A549 (cell line): ENCODE results near the gene CDC14B. TPM values are rescaled to one million over a fixed set of nuclear protein-coding genes. Genes with fewer than 3 reads are reported as not detected.

Source experiments
- ATAC-seq, 2 experiments: fragments of 200-7000 bp in 1 of 2; fragments of >200 bp in 1 of 2; cut with Nextera tagmentation in 1 of 2; cut with Tn5 transposase in 1 of 2; 3 replicates each; pipeline versions ENCODE4 v1.8.0 to v1.9.1; 2018 to 2020; ENCODE audit warnings: mild to moderate bottlenecking in 1 of 2, moderate library complexity in 1 of 2
- CTCF ChIA-PET: fragments of 300-600 bp; sonication (Branson Sonifier 250); formaldehyde crosslinking; extraction: SDS; loops from one replicate; lab custom pipeline; 2021; ENCODE audit warnings: antibody characterized with exemption, inconsistent platforms; lab: Yijun Ruan, JAX
- POLR2A ChIA-PET: fragments of 350-600 bp; formaldehyde crosslinking; extraction: SDS; loops from one replicate; lab custom pipeline; 2021; ENCODE audit warnings: antibody characterized with exemption, inconsistent platforms; lab: Yijun Ruan, JAX
- DNase-seq, 2 experiments: peaks; one replicate each; pipeline versions ENCODE4 v3.0.0 to v3.0.0-alpha.2; 2011 to 2016; ENCODE audit warnings: low read depth in 1 of 2, low spot score in 1 of 2
- FAIRE-seq: peaks from 2 replicates; lab custom pipeline; 2011; peaks lifted over from hg19 to GRCh38; lab: Jason Lieb, UNC
- H3K27ac ChIP-seq, 2 experiments: fragments of >200 bp; sonication (Bioruptor Twin); formaldehyde crosslinking; 3 replicates each; pipeline ENCODE4 v1.5.1; 2016 to 2017
- H3K4me1 ChIP-seq: fragments of >200 bp; sonication (Bioruptor Twin); formaldehyde crosslinking; 3 replicates; pipeline ENCODE4 v1.6.1; 2016
- H3K4me2 ChIP-seq: fragments of >200 bp; sonication (Bioruptor Twin); formaldehyde crosslinking; 3 replicates; pipeline ENCODE4 v1.6.1; 2016
- H3K4me3 ChIP-seq: fragments of >200 bp; sonication (Bioruptor Twin); formaldehyde crosslinking; 3 replicates; pipeline ENCODE4 v1.5.1; 2016
- H3K9me3 ChIP-seq: fragments of >200 bp; sonication (Bioruptor Twin); formaldehyde crosslinking; 3 replicates; pipeline ENCODE4 v1.6.1; 2016
- BHLHE40 ChIP-seq: IDR thresholded peaks from 2 replicates; pipeline ENCODE4 v1.6.1; 2012; ENCODE audit warnings: low read depth, low read length, inconsistent platforms
- CBX2 ChIP-seq: fragments of 200-600 bp; sonication (generic); IDR thresholded peaks from 2 replicates; pipeline ENCODE4 v1.6.1; 2016; ENCODE audit warnings: low read depth, mild to moderate bottlenecking, borderline replicate concordance
- CHD4 ChIP-seq: fragments of 200-600 bp; sonication (generic); IDR thresholded peaks from 2 replicates; pipeline ENCODE4 v1.6.1; 2016; ENCODE audit warnings: antibody characterized with exemption, mild to moderate bottlenecking, borderline replicate concordance
- EHMT2 ChIP-seq: fragments of 200-600 bp; sonication (generic); IDR thresholded peaks from 2 replicates; pipeline ENCODE4 v1.6.1; 2016; ENCODE audit warnings: antibody characterized with exemption, low read depth, mild to moderate bottlenecking, moderate library complexity
- EP300 ChIP-seq, 2 experiments: fragments of >200 bp; sonication (Bioruptor Twin); formaldehyde crosslinking; IDR thresholded peaks; 2 replicates in 1 of 2; 3 replicates in 1 of 2; pipeline ENCODE4 v1.6.1; 2016 to 2017
- FOSB ChIP-seq: fragments of 250-450 bp; sonication (Bioruptor Pico); IDR thresholded peaks from 2 replicates; pipeline ENCODE4 v1.5.0; 2020; ENCODE audit warnings: mild to moderate bottlenecking, moderate library complexity
- FOXS1 ChIP-seq: fragments of 250-450 bp; sonication (Bioruptor Pico); IDR thresholded peaks from 2 replicates; pipeline ENCODE4 v1.5.0; 2020; ENCODE audit warnings: mild to moderate bottlenecking, moderate library complexity
- HEYL ChIP-seq: fragments of 250-450 bp; sonication (Bioruptor Pico); IDR thresholded peaks from 2 replicates; pipeline ENCODE4 v1.8.0; 2021; ENCODE audit warnings: mild to moderate bottlenecking, moderate library complexity
- HOXA7 ChIP-seq: fragments of 250-450 bp; sonication (Bioruptor Pico); IDR thresholded peaks from 2 replicates; pipeline ENCODE4 v1.5.0; 2020; ENCODE audit warnings: mild to moderate bottlenecking, moderate library complexity
- HOXB13 ChIP-seq: fragments of 250-450 bp; sonication (Bioruptor Pico); IDR thresholded peaks from 2 replicates; pipeline ENCODE4 v1.5.0; 2020; ENCODE audit warnings: low read depth, mild to moderate bottlenecking, moderate library complexity
- JUNB ChIP-seq: fragments of >200 bp; sonication (Bioruptor Twin); formaldehyde crosslinking; IDR thresholded peaks from 2 replicates; pipeline ENCODE4 v1.6.1; 2016
- KDM1A ChIP-seq: fragments of 200-600 bp; sonication (generic); IDR thresholded peaks from 2 replicates; pipeline ENCODE4 v1.6.1; 2016; ENCODE audit warnings: low read depth, mild to moderate bottlenecking
- KDM5A ChIP-seq: fragments of 200-600 bp; sonication (generic); IDR thresholded peaks from 2 replicates; pipeline ENCODE4 v1.6.1; 2016; ENCODE audit warnings: antibody characterized with exemption, mild to moderate bottlenecking
- RCOR1 ChIP-seq: fragments of 150-350 bp; IDR thresholded peaks from 2 replicates; pipeline ENCODE4 v1.6.1; 2014; ENCODE audit warnings: antibody characterized with exemption, low read length, low read depth
- RFX5 ChIP-seq: fragments of 450-650 bp; IDR thresholded peaks from 2 replicates; pipeline ENCODE4 v1.7.1; 2014; ENCODE audit warnings: antibody characterized with exemption, mild to moderate bottlenecking, moderate library complexity
- SREBF2 ChIP-seq: fragments of 450-650 bp; IDR thresholded peaks from 2 replicates; pipeline ENCODE4 v1.6.1; 2014; ENCODE audit warnings: mild to moderate bottlenecking, moderate library complexity
- TFCP2L1 ChIP-seq: fragments of 250-450 bp; sonication (Bioruptor Pico); IDR thresholded peaks from 2 replicates; pipeline ENCODE4 v1.5.0; 2021; ENCODE audit warnings: mild to moderate bottlenecking
- USF2 ChIP-seq: fragments of 450-650 bp; IDR thresholded peaks from 2 replicates; pipeline ENCODE4 v1.6.1; 2014; ENCODE audit warnings: antibody characterized with exemption
- ZC3H11A ChIP-seq: fragments of 450-650 bp; IDR thresholded peaks from 2 replicates; pipeline ENCODE4 v1.6.1; 2014; ENCODE audit warnings: antibody characterized with exemption, mild to moderate bottlenecking
- ZFP36 ChIP-seq: fragments of 450-650 bp; IDR thresholded peaks from 2 replicates; pipeline ENCODE4 v1.6.1; 2014; ENCODE audit warnings: borderline replicate concordance; ENCODE audit not compliant: partially characterized antibody
- ZSCAN20 ChIP-seq: fragments of 250-450 bp; sonication (Bioruptor Pico); IDR thresholded peaks from 2 replicates; pipeline ENCODE4 v1.8.0; 2022; ENCODE audit warnings: mild to moderate bottlenecking, moderate library complexity
- WGBS: methylation state at CpG from one replicate; pipeline ENCODE4 v1.1.6; 2017; ENCODE audit errors: missing lambda C conversion rate; 5-methylcytosine and 5-hydroxymethylcytosine counted together
- polyA plus RNA-seq, 4 experiments: library from polyadenylated mRNA; depleted of rRNA in 3 of 4; stranded (reverse); fragments of >200 nt; fragmentation: RNase III in 1 of 4; extraction: RNeasy Plus Mini Kit Qiagen cat#74134 plus additional on column Dnase treatment in 1 of 4; gene quantifications; 2 replicates in 3 of 4; 3 replicates in 1 of 4; pipeline ENCODE4 v1.2.3, GENCODE V29; 2011 to 2017
- TF ChIP-seq, protein P1 (sequence below): fragments of 250-450 bp; sonication (Bioruptor Pico); IDR thresholded peaks from 2 replicates; pipeline ENCODE4 v1.5.0; 2020; ENCODE audit warnings: low read depth, mild to moderate bottlenecking, moderate library complexity
- TF ChIP-seq, protein P2 (sequence below): fragments of 150-350 bp; IDR thresholded peaks from 2 replicates; pipeline ENCODE4 v1.6.1; 2014; ENCODE audit warnings: low read depth, mild to moderate bottlenecking, low read length

CDC14B gene
- polyA plus RNA-seq, 2 of the 4 experiments (the other 2 are of a cell fraction) = 9.9 to 17.3 TPM

- no peaks in the 10 kb centered on the region for H3K9me3 ChIP-seq
- TF ChIP-seq JUNB (no peak), HOXA7 (CRISPR knock-in tag) (no peak), USF2 (no peak), CHD4 (no peak), RFX5 (no peak)
- POLR2A ChIA-PET = no interaction called here
- CTCF ChIA-PET = interaction anchor here (0.6 to 1.7 kb wide), 6 partner anchors 9 to 1781 kb away, joined by 3 to 8 read pairs (median 4); no protein-coding TSS in a partner anchor
- H3K4me3 ChIP-seq = no peak overlapping the region
- H3K27ac ChIP-seq = no peak overlapping the region
- ATAC-seq = no peak
- 93% methylated on average over 6 of the region's 6 CpGs for WGBS
- H3K4me2 ChIP-seq = no peak overlapping the region
- H3K4me1 ChIP-seq = peaks cover 10% of the 10 kb centered on the region
- no peak for DNase-seq
- no peak for FAIRE-seq
Observed at GRCh38 chr9:96462541-96462940, 157.1 kb downstream of the CDC14B start.

DNA sequence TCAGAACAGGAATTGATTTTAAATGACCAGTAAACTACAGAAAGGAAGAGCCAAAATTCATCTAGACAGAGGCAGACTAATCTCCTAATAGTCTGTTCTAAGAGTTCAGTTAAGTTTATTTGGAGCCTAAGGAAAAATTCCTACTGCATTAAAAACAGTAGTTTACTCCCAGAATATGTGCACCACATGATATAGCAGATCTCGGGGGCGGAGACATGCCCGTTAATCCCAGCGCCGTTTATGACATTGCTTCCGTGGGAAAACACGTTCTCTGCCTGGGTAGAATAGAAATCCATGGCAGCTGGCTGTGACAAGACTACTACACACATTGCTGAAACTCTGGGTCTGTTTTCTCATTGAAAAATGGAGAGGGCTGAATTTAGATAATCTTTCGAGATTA lies 158.3 kb downstream of the CDC14B start:
- DNase-seq = no peak
- WGBS = 95% methylated on average over 8 of the region's 8 CpGs
- no peak overlapping the region for H3K4me3 ChIP-seq
- H3K9me3 ChIP-seq = no peaks in the 10 kb centered on the region
- H3K4me2 ChIP-seq = no peak overlapping the region
- ChIA-PET POLR2A (no interaction called here), CTCF (interaction anchor here (1.7 kb wide), 1 partner anchor 10 kb away, joined by 8 read pairs; no protein-coding TSS in a partner anchor)
- peaks cover 10% of the 10 kb centered on the region for H3K4me1 ChIP-seq
- no peak for FAIRE-seq
- no peak for ATAC-seq
- H3K27ac ChIP-seq = no peak overlapping the region
- TF ChIP-seq CBX2 = no peak
- TF ChIP-seq FOSB (CRISPR knock-in tag) = no peak
- TF ChIP-seq KDM1A = no peak
- no peak for TF ChIP-seq BHLHE40
- TF ChIP-seq HOXB13 (CRISPR knock-in tag) = no peak
- TF ChIP-seq JUNB = no peak
- TF ChIP-seq, protein P1, sequence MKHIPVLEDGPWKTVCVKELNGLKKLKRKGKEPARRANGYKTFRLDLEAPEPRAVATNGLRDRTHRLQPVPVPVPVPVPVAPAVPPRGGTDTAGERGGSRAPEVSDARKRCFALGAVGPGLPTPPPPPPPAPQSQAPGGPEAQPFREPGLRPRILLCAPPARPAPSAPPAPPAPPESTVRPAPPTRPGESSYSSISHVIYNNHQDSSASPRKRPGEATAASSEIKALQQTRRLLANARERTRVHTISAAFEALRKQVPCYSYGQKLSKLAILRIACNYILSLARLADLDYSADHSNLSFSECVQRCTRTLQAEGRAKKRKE (CRISPR knock-in tag) = no peak
- no peak for TF ChIP-seq HEYL (CRISPR knock-in tag)
- TF ChIP-seq HOXA7 (CRISPR knock-in tag) = no peak
- TF ChIP-seq ZC3H11A = no peak
- no peak for TF ChIP-seq ZFP36
- TF ChIP-seq, protein P2, sequence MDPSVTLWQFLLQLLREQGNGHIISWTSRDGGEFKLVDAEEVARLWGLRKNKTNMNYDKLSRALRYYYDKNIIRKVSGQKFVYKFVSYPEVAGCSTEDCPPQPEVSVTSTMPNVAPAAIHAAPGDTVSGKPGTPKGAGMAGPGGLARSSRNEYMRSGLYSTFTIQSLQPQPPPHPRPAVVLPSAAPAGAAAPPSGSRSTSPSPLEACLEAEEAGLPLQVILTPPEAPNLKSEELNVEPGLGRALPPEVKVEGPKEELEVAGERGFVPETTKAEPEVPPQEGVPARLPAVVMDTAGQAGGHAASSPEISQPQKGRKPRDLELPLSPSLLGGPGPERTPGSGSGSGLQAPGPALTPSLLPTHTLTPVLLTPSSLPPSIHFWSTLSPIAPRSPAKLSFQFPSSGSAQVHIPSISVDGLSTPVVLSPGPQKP = no peak
- TF ChIP-seq KDM5A = no peak
- TF ChIP-seq TFCP2L1 (CRISPR knock-in tag) = no peak
- TF ChIP-seq ZSCAN20 (CRISPR knock-in tag) = no peak
- TF ChIP-seq EP300 (IDR thresholded peaks at IDR 0.05) = no peak
- TF ChIP-seq EHMT2 = no peak
- TF ChIP-seq FOXS1 = no peak
- TF ChIP-seq SREBF2 = no peak

- Histone ChIP-seq H3K27ac (no peak overlapping the region), H3K4me2 (no peak overlapping the region), H3K4me3 (no peak overlapping the region), H3K4me1 (peaks cover 10% of the 10 kb centered on the region), H3K9me3 (no peaks in the 10 kb centered on the region)
- CTCF ChIA-PET = interaction anchor here (1.7 kb wide), 1 partner anchor 11 kb away, joined by 8 read pairs; no protein-coding TSS in a partner anchor
- POLR2A ChIA-PET = no interaction called here
- TF ChIP-seq RCOR1 (no peak), RFX5 (no peak), USF2 (no peak)
- TF ChIP-seq, protein P1 (CRISPR knock-in tag) = no peak
- no peak for ATAC-seq
- DNase-seq = no peak
- FAIRE-seq = no peak
Observed at GRCh38 chr9:96460882-96461281, 158.8 kb downstream of the CDC14B start.
